ENCODE data around the gene ZNF385B. TPM values are rescaled to one million over a fixed set of nuclear protein-coding genes. Genes with fewer than 3 reads are reported as not detected.

The ZNF385B gene
- total RNA-seq, 4 donors from 2014 or later, result 0.74 to 4.6 (median 0.82) TPM; not detected in 1

DNA sequence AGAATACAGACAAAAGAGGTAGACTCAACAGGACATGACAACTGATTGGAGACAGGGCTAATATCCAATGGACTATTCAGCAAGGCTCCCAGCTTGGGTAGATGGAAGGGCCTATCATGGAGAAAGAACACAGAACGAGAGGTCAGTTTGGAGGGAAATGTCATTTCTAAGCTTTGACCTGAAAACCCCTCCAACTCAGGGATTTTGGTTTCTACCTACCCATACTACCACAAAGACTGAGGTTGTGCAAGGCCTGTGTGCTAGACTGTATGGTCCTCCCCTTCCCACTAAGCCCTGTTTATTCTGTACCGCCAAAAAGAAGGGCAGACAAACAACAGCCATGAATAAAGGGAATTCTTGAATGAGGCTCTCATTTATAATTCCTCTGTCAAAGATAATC lies 288.9 kb downstream of the ZNF385B start:
- ATAC-seq (ENCODE audit: low FRiP score) (no peak), DNase-seq (ENCODE audit: low spot score) (no peak)
- TF ChIP-seq, protein P1, sequence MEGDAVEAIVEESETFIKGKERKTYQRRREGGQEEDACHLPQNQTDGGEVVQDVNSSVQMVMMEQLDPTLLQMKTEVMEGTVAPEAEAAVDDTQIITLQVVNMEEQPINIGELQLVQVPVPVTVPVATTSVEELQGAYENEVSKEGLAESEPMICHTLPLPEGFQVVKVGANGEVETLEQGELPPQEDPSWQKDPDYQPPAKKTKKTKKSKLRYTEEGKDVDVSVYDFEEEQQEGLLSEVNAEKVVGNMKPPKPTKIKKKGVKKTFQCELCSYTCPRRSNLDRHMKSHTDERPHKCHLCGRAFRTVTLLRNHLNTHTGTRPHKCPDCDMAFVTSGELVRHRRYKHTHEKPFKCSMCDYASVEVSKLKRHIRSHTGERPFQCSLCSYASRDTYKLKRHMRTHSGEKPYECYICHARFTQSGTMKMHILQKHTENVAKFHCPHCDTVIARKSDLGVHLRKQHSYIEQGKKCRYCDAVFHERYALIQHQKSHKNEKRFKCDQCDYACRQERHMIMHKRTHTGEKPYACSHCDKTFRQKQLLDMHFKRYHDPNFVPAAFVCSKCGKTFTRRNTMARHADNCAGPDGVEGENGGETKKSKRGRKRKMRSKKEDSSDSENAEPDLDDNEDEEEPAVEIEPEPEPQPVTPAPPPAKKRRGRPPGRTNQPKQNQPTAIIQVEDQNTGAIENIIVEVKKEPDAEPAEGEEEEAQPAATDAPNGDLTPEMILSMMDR (IDR thresholded peaks at IDR 0.05), result no peak

DNA sequence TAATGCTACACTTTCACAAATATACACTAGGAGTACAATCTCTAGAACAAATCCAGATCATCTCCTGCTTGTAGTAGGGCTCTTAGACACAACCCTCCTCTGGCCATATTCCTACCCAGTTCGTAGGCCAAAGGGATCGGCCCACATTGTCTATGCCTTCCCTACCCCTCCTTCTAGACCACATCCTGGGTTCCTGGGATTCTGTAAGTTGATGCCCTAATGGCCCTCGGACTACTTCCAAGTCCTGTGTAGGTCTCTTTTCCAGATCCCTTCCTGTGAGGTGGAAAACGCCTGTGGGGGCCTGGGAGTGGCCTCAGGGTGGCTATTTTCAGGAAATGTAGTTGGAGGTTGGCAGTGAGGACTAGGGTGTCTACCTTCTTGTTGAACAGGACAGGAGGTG lies 289.7 kb downstream of the ZNF385B start:
- ATAC-seq (ENCODE audit: low FRiP score), result no peak
- TF ChIP-seq, protein P1 (IDR thresholded peaks at IDR 0.05), result no peak

DNA sequence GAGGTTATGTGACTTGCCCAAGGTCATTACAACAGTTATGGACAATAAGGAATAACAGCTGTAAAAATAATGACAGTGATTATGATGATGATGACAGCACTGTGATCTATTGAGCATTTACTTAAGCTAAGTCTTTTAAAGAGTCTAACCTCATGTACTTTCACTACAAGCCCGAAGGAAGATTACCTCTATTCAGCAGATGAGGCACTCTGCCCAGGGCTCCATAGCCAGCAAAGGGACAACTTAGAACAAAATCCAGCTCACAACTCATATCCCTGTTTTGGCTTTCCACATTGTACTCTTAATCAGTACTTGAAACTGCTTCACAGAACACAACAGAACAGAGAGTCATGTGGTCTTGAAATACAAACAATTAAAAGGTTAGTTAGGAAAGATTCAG lies 290.2 kb downstream of the ZNF385B start:
- no peak for ATAC-seq (ENCODE audit: low FRiP score)
- TF ChIP-seq, protein P1 (IDR thresholded peaks at IDR 0.05), result no peak
- DNase-seq (ENCODE audit: low spot score), result no peak

More for the DNA sequence above, 289.7 kb downstream of the ZNF385B start:
- no peak for DNase-seq (ENCODE audit: low spot score)

DNA sequence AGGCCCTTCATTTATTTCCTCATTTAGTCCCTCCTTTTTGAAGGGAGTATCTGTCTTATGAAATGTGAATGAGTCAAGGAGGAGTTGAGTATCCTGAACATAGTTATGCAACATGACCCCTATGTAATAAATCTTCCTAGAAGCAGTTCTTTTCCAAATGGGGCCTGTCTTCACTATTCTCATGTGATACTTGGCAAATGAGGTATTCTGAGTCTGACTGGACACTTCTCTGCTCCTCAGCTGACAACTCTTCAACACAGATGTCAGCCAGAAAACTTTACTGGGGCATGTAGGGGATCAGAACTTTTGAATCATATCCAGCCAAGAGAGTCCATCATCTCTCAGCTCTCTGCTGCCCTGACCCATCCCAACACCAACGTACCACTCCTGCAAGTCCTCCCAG lies 291.6 kb downstream of the ZNF385B start:
- TF ChIP-seq, protein P1 (IDR thresholded peaks at IDR 0.05), result no peak
- DNase-seq (ENCODE audit: low spot score) (no peak), ATAC-seq (ENCODE audit: low FRiP score) (peak; percentile 95)

DNA sequence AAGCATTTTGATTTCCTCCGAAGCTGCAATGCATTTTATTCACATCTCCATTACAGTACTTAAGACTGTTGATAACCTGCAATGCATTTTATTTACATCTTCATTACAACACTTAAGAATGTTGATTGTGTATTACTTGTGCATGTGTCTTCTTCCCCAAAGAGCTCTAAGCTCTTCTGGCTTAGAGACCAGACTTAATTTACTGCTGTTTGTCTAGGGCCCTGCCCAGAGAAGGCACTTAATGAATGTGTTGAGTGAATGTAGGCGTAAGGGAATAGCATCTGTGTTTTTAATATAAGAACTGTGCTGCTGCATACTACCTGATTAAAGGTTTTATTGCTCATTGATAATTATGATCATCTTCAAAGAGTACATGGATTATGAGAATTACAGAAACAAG lies 295.6 kb downstream of the ZNF385B start:
- no peak for DNase-seq (ENCODE audit: low spot score)
- no peak for ATAC-seq (ENCODE audit: low FRiP score)
- TF ChIP-seq, protein P1 (IDR thresholded peaks at IDR 0.05), result no peak

DNA sequence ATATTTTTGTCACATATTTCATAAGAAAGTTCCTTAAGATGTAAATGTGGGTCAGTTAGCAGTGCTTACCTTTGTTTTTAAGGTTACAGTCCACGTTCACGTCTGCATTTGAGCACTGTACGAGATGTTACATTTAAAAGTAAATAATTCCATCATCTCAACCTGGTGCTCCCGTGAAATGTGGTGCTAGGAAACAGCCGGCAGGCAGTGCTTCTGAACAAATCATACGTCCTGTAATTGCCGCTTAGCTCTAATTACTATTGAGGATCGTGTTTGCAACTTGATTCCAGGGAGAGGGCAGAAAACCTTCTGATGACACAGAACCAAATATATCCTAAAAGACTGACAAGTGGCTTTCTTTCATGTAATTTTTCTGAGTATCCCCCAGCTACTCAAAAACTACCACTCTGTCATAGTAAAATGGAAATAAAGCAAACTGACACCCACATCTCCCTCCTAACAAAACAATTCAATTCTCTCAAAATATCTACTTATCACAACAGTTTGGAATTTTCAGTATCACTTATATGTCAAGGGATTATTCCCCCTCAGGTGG lies 299.0 kb downstream of the ZNF385B start:
- DNase-seq (ENCODE audit: low spot score), result no peak
- TF ChIP-seq, protein P1 (IDR thresholded peaks at IDR 0.05), result no peak
- ATAC-seq (ENCODE audit: low FRiP score), result no peak

DNA sequence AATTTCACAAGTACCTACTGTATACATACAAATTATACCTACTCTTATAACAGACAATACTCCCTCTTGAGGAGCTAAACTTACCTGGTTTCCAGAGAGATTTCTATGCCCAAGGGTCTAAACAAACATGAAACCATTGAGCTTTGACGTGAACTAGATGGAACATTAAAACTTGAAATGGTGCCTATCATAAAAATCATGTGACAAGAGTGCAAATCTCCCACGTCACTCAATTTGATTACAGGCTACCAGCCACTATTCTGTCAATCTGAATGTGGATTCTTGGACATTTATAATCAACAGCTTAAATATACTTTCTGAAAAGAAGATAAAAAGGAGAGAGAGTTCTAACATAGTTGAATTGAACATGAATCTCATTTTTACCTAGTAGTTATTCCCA lies 299.7 kb downstream of the ZNF385B start:
- DNase-seq (ENCODE audit: low spot score) (no peak), ATAC-seq (ENCODE audit: low FRiP score) (no peak)
- TF ChIP-seq, protein P1 (IDR thresholded peaks at IDR 0.05), result no peak

Data from omental fat pad (tissue), 4 donors.